Activated CD8-positive, alpha-beta T cell treated with anti-CD3 and anti-CD28 coated beads for 36 hours (primary cell): ENCODE results near the gene KCNMA1. TPM values are rescaled to one million over a fixed set of nuclear protein-coding genes. Genes with fewer than 3 reads are reported as not detected.

Source experiments
- ATAC-seq: fragments of 200-7000 bp; cut with Tn5 transposase; one replicate; pipeline ENCODE4 v1.10.0; 2021; ENCODE audit warnings: mild to moderate bottlenecking, moderate library complexity
- CTCF ChIA-PET: fragments of 350-600 bp; sonication (Branson Sonifier 250); formaldehyde crosslinking; loops from one replicate; lab custom pipeline; 2021; ENCODE audit warnings: antibody characterized with exemption; lab: Charles Lee
- POLR2A ChIA-PET: fragments of 350-600 bp; sonication (Branson Sonifier 250); formaldehyde crosslinking; loops from one replicate; lab custom pipeline; 2021; ENCODE audit warnings: antibody characterized with exemption; lab: Charles Lee
- DNase-seq: peaks from one replicate; pipeline ENCODE4 v3.0.0-alpha.2; 2020
- H3K27ac Mint-ChIP-seq: one replicate; pipeline ENCODE4 v1.8.0; 2021; ENCODE audit warnings: mild to moderate bottlenecking, mixed read lengths
- H3K27me3 Mint-ChIP-seq: one replicate; pipeline ENCODE4 v1.8.0; 2021; ENCODE audit warnings: mixed read lengths
- H3K36me3 Mint-ChIP-seq: one replicate; pipeline ENCODE4 v1.8.0; 2021; ENCODE audit warnings: low read depth, mixed read lengths
- H3K4me1 Mint-ChIP-seq: one replicate; pipeline ENCODE4 v1.8.0; 2021; ENCODE audit warnings: low read depth, mixed read lengths
- H3K4me3 Mint-ChIP-seq: one replicate; pipeline ENCODE4 v1.8.0; 2021; ENCODE audit warnings: mild to moderate bottlenecking, moderate library complexity, mixed read lengths
- H3K9me3 Mint-ChIP-seq: one replicate; pipeline ENCODE4 v1.8.0; 2021; ENCODE audit warnings: mixed read lengths
- CTCF ChIP-seq: fragments of 200-600 bp; IDR thresholded peaks from one replicate; pipeline ENCODE4 v1.8.0; 2022; ENCODE audit warnings: antibody characterized with exemption, mild to moderate bottlenecking
- intact Hi-C: fragments of 100-400 bp; cut with micrococcal nuclease; formaldehyde crosslinking; loops from one replicate; pipeline ENCODE4 v1.10.0; 2022
- total RNA-seq, 2 experiments: library from RNA; stranded (reverse); gene quantifications; one replicate each; pipeline ENCODE4 v1.2.3, GENCODE V29; 2021

Gene KCNMA1
- total RNA-seq, 2 experiments from 2014 or later = 0.18 TPM; not detected in 1

GRCh38 chr10:77541247-77541646 is 96.4 kb downstream of the KCNMA1 start:
- Mint-ChIP-seq H3K4me3 (no peak overlapping the region), H3K27ac (no peak overlapping the region), H3K27me3 (no peaks in the 10 kb centered on the region)

GRCh38 chr10:77539147-77539935 is 98.3 kb downstream of the KCNMA1 start:
- no peak overlapping the region for H3K4me3 Mint-ChIP-seq
- DNase-seq (no peak), ATAC-seq (no peak)
- H3K36me3 Mint-ChIP-seq = no peaks in the 10 kb centered on the region
- ChIA-PET CTCF (no interaction called here), POLR2A (no interaction called here)
- no peaks in the 10 kb centered on the region for H3K27me3 Mint-ChIP-seq
- no peak for TF ChIP-seq CTCF
- H3K27ac Mint-ChIP-seq = no peak overlapping the region
- peaks cover 2% of the 10 kb centered on the region for H3K9me3 Mint-ChIP-seq
- intact Hi-C loops = no loop called here
- H3K4me1 Mint-ChIP-seq = no peaks in the 10 kb centered on the region

More at GRCh38 chr10:77541247-77541646, 96.4 kb downstream of the KCNMA1 start:
- no peak for ATAC-seq
- ChIA-PET POLR2A (no interaction called here), CTCF (interaction anchor here (0.8 kb wide), 1 partner anchor 58 kb away, joined by 3 read pairs; no protein-coding TSS in a partner anchor)
- peaks cover 2% of the 10 kb centered on the region for H3K9me3 Mint-ChIP-seq
- H3K4me1 Mint-ChIP-seq = no peaks in the 10 kb centered on the region
- H3K36me3 Mint-ChIP-seq = no peaks in the 10 kb centered on the region
- intact Hi-C loops = no loop called here
- no peak for DNase-seq
- TF ChIP-seq CTCF = no peak

- ATAC-seq (no peak), DNase-seq (no peak)
- POLR2A ChIA-PET = no interaction called here
- intact Hi-C loops = no loop called here
- no peak overlapping the region for H3K4me3 Mint-ChIP-seq
- H3K4me1 Mint-ChIP-seq = no peaks in the 10 kb centered on the region
- H3K9me3 Mint-ChIP-seq = no peaks in the 10 kb centered on the region
- CTCF ChIA-PET = no interaction called here
- no peak for TF ChIP-seq CTCF
- H3K27ac Mint-ChIP-seq = no peak overlapping the region
- H3K27me3 Mint-ChIP-seq = no peaks in the 10 kb centered on the region
- H3K36me3 Mint-ChIP-seq = no peaks in the 10 kb centered on the region
Observed at GRCh38 chr10:77537720-77538373, 99.8 kb downstream of the KCNMA1 start.

GRCh38 chr10:77537071-77537470 is 100.5 kb downstream of the KCNMA1 start:
- no peak overlapping the region for H3K27ac Mint-ChIP-seq
- H3K4me1 Mint-ChIP-seq = no peaks in the 10 kb centered on the region
- peaks cover 1% of the 10 kb centered on the region for H3K27me3 Mint-ChIP-seq
- H3K9me3 Mint-ChIP-seq = no peaks in the 10 kb centered on the region
- ATAC-seq (no peak), DNase-seq (no peak)
- no peak overlapping the region for H3K4me3 Mint-ChIP-seq
- ChIA-PET POLR2A (no interaction called here), CTCF (no interaction called here)
- H3K36me3 Mint-ChIP-seq = no peaks in the 10 kb centered on the region
- intact Hi-C loops = no loop called here
- TF ChIP-seq CTCF = no peak

- H3K4me1 Mint-ChIP-seq = no peaks in the 10 kb centered on the region
- DNase-seq (no peak), ATAC-seq (no peak)
- no peak overlapping the region for H3K4me3 Mint-ChIP-seq
- no peaks in the 10 kb centered on the region for H3K9me3 Mint-ChIP-seq
- H3K27ac Mint-ChIP-seq = no peak overlapping the region
- H3K36me3 Mint-ChIP-seq = no peaks in the 10 kb centered on the region
- CTCF ChIA-PET = no interaction called here
- intact Hi-C loops = no loop called here
- no peak for TF ChIP-seq CTCF
- peaks cover 6% of the 10 kb centered on the region for H3K27me3 Mint-ChIP-seq
- POLR2A ChIA-PET = interaction anchor here (1.1 kb wide), 1 partner anchor 11 kb away, joined by 3 read pairs; no protein-coding TSS in a partner anchor
Observed at GRCh38 chr10:77533887-77534278, 103.7 kb downstream of the KCNMA1 start.
